HCT116 (cell line): ENCODE measurements around the gene SLC2A1. TPM values are rescaled to one million over a fixed set of nuclear protein-coding genes. Genes with fewer than 3 reads are reported as not detected.

Experiments used
- ATAC-seq: fragments of 200-7000 bp; cut with Tn5 transposase; 2 replicates; pipeline ENCODE4 v1.9.1; 2020; ENCODE audit warnings: mild to moderate bottlenecking, moderate library complexity
- BruUV-seq: library from RNA; stranded (reverse); fragments of 400-500 nt; replicated peaks from 2 replicates; lab custom pipeline; 2021; lab: Mats Ljungman, UMichigan
- CTCF ChIA-PET: fragments of 300-600 bp; sonication (Branson Sonifier 250); formaldehyde crosslinking; loops from one replicate; lab custom pipeline; 2021; ENCODE audit warnings: antibody characterized with exemption; lab: Charles Lee
- POLR2A ChIA-PET: fragments of 300-600, 350-600 bp; sonication (Branson Sonifier 250); formaldehyde crosslinking; loops from one replicate; lab custom pipeline; 2021; ENCODE audit warnings: antibody characterized with exemption; lab: Charles Lee
- RAD21 ChIA-PET, 2 experiments: fragments of 300-600 bp; sonication (Branson Sonifier 250); formaldehyde crosslinking; loops; one replicate each; lab custom pipeline; 2023; ENCODE audit warnings: low total read pairs in 2 of 2; ENCODE audit not compliant: uncharacterized antibody in 2 of 2, unreplicated experiment in 2 of 2, low non-redundant PET in 1 of 2; lab: Charles Lee
- DNase-seq: peaks from one replicate; pipeline ENCODE4 v3.0.0-alpha.2; 2010; ENCODE audit warnings: low read depth, low spot score
- H2AFZ ChIP-seq: fragments of 200-600 bp; shearing (Covaris generic), sonication (generic); 2 replicates; pipeline ENCODE4 v1.6.1; 2017; ENCODE audit warnings: low read depth, mixed run types, mixed read lengths, antibody characterized with exemption, low read length; ENCODE audit not compliant: poor library complexity, severe bottlenecking
- H3K27ac ChIP-seq: 2 replicates; pipeline ENCODE4 v1.5.1; 2012; ENCODE audit warnings: low read depth, low read length
- H3K27me3 ChIP-seq: fragments of 200-600 bp; sonication (generic); 2 replicates; pipeline ENCODE4 v1.6.1; 2016; ENCODE audit warnings: mixed run types, low read length, mixed read lengths; ENCODE audit not compliant: insufficient read depth
- H3K36me3 ChIP-seq, 2 experiments: fragments of 200-500 bp in 1 of 2; fragments of 200-600 bp in 1 of 2; sonication (Bioruptor generic) in 1 of 2; sonication (generic) in 1 of 2; 2 replicates each; pipeline versions ENCODE4 v1.5.1 to v1.6.1; 2014 to 2016; ENCODE audit warnings: low read length in 2 of 2, inconsistent platforms in 1 of 2, mixed read lengths in 1 of 2, mixed run types in 1 of 2; ENCODE audit not compliant: insufficient read depth in 2 of 2, control insufficient read depth in 1 of 2
- H3K4me1 ChIP-seq, 2 experiments: fragments of 200-600 bp in 1 of 2; sonication (generic) in 1 of 2; 2 replicates each; pipeline versions ENCODE4 v1.5.1 to v1.6.1; 2012 to 2017; ENCODE audit warnings: low read length in 2 of 2, inconsistent platforms in 1 of 2, mild to moderate bottlenecking in 1 of 2, mixed read lengths in 1 of 2, mixed run types in 1 of 2, moderate library complexity in 1 of 2; ENCODE audit not compliant: insufficient read depth in 2 of 2, control insufficient read depth in 1 of 2
- H3K4me2 ChIP-seq: fragments of 200-600 bp; sonication (generic); 2 replicates; pipeline ENCODE4 v1.6.1; 2017; ENCODE audit warnings: mixed run types, low read length, mixed read lengths
- H3K4me3 ChIP-seq, 2 experiments: fragments of 200-600 bp in 1 of 2; sonication (generic) in 1 of 2; replicated peaks in 1 of 2; 2 replicates each; pipeline ENCODE4 v1.5.1; 2011 to 2016; ENCODE audit warnings: low read length in 2 of 2, control low read depth in 1 of 2, low read depth in 1 of 2, mild to moderate bottlenecking in 1 of 2, mixed read lengths in 1 of 2, mixed run types in 1 of 2
- H3K79me2 ChIP-seq: fragments of 200-600 bp; sonication (generic); 2 replicates; pipeline ENCODE4 v1.6.1; 2017; ENCODE audit warnings: mild to moderate bottlenecking, mixed run types, low read length, moderate library complexity, mixed read lengths; ENCODE audit not compliant: insufficient read depth
- H3K9ac ChIP-seq: fragments of 200-600 bp; sonication (generic); 2 replicates; pipeline ENCODE4 v1.6.1; 2016; ENCODE audit warnings: low read length, mixed read lengths
- H3K9me2 ChIP-seq: fragments of 200-600 bp; sonication (generic), shearing (Covaris generic); 2 replicates; pipeline ENCODE4 v1.6.1; 2017; ENCODE audit warnings: mixed run types, mild to moderate bottlenecking, moderate library complexity; ENCODE audit not compliant: insufficient read depth
- H3K9me3 ChIP-seq, 2 experiments: fragments of 200-500 bp in 1 of 2; fragments of 200-600 bp in 1 of 2; sonication (Bioruptor generic) in 1 of 2; sonication (generic) in 1 of 2; 2 replicates each; pipeline ENCODE4 v1.6.1; 2014 to 2017; ENCODE audit warnings: low read length in 2 of 2, mixed read lengths in 2 of 2, inconsistent platforms in 1 of 2, low read depth in 1 of 2, mild to moderate bottlenecking in 1 of 2, mixed run types in 1 of 2, moderate library complexity in 1 of 2; ENCODE audit not compliant: control insufficient read depth in 1 of 2, insufficient read depth in 1 of 2
- H4K20me1 ChIP-seq: fragments of 200-600 bp; sonication (generic), shearing (Covaris generic); 2 replicates; pipeline ENCODE4 v1.6.1; 2017; ENCODE audit warnings: mixed run types, mild to moderate bottlenecking, moderate library complexity; ENCODE audit not compliant: insufficient read depth
- ATF3 ChIP-seq: IDR thresholded peaks from 2 replicates; pipeline ENCODE4 v1.6.1; 2012
- CBX3 ChIP-seq: IDR thresholded peaks from 2 replicates; pipeline ENCODE4 v1.6.1; 2012; ENCODE audit warnings: low read depth
- EGR1 ChIP-seq: IDR thresholded peaks from 2 replicates; pipeline ENCODE4 v1.6.1; 2012; ENCODE audit warnings: low read depth
- EZH2phosphoT487 ChIP-seq: fragments of 200-600 bp; IDR thresholded peaks from 2 replicates; pipeline ENCODE4 v1.6.1; 2018; ENCODE audit warnings: antibody characterized with exemption, borderline replicate concordance
- JUND ChIP-seq: IDR thresholded peaks from 2 replicates; pipeline ENCODE4 v1.6.1; 2012
- MAX ChIP-seq: IDR thresholded peaks from 2 replicates; pipeline ENCODE4 v1.6.1; 2012
- RAD21 ChIP-seq: IDR thresholded peaks from 2 replicates; pipeline ENCODE4 v1.6.1; 2012; ENCODE audit warnings: low read depth, mild to moderate bottlenecking
- SIN3A ChIP-seq: IDR thresholded peaks from 2 replicates; pipeline ENCODE4 v1.6.1; 2012; ENCODE audit warnings: low read depth
- SRF ChIP-seq: IDR thresholded peaks from 2 replicates; pipeline ENCODE4 v1.6.1; 2012; ENCODE audit warnings: low read depth
- ZFX ChIP-seq: fragments of 450-650 bp; IDR thresholded peaks from 2 replicates; pipeline ENCODE4 v1.6.1; 2017
- intact Hi-C: fragments of 100-400 bp; cut with micrococcal nuclease; formaldehyde crosslinking; loops from 2 replicates; pipeline ENCODE4 v1.10.0; 2022
- total RNA-seq: library from RNA; stranded (reverse); gene quantifications from one replicate; pipeline ENCODE4 v1.2.1, GENCODE V29; 2021; ENCODE audit not compliant: unreplicated experiment

Gene SLC2A1
- total RNA-seq, 1 experiment from 2014 or later = 248 TPM

- Histone ChIP-seq H3K9me2 (no peaks in the 10 kb centered on the region), H2AFZ (no peak overlapping the region), H3K36me3 (peaks cover 0 to 27% of the 10 kb centered on the region in 2 experiments; a peak in 3 of 4 replicates), H3K79me2 (peaks cover 98% of the 10 kb centered on the region), H3K4me1 (peaks cover 59 to 95% of the 10 kb centered on the region in 2 experiments), H3K4me3 (no peak overlapping the region), H3K27ac (peak overlapping the region; percentile 55), H3K4me2 (peak overlapping the region; percentile 3), H3K9ac (no peak overlapping the region), H4K20me1 (peaks cover 15% of the 10 kb centered on the region; the same call in 1 of the 2 replicates), H3K9me3 (no peaks in the 10 kb centered on the region), H3K27me3 (no peaks in the 10 kb centered on the region)
- RAD21 ChIA-PET = interaction anchor here in 1 of 2 experiments (0.6 kb wide), 1 partner anchor 55 kb away, joined by 5 read pairs; no protein-coding TSS in a partner anchor
- POLR2A ChIA-PET = interaction anchor here (1.0 to 2.3 kb wide), 3 partner anchors 10 to 28 kb away, joined by 3 to 11 read pairs (median 5); no protein-coding TSS in a partner anchor
- ATAC-seq (peak; percentile 20; the same call in 1 of the 2 replicates), DNase-seq (no peak)
- BruUV-seq = no TSS peak
- TF ChIP-seq EZH2phosphoT487 (no peak), SRF (no peak), EGR1 (no peak), ZFX (no peak), SIN3A (no peak), CBX3 (no peak), JUND (no peak), RAD21 (no peak), MAX (no peak), ATF3 (no peak)
- CTCF ChIA-PET = interaction anchor here (1.2 kb wide), 1 partner anchor 121 kb away, joined by 5 read pairs; no protein-coding TSS in a partner anchor
- intact Hi-C loops = no loop called here
These were observed 6.2 kb downstream of the SLC2A1 start for GRCh38 chr1:42952303-42953001.
